ENCODE results near the gene CHCHD3. TPM values are rescaled to one million over a fixed set of nuclear protein-coding genes. Genes with fewer than 3 reads are reported as not detected.

CHCHD3 gene
- total RNA-seq, 2 donors from 2014 or later: 88.3 to 154 TPM

DNA sequence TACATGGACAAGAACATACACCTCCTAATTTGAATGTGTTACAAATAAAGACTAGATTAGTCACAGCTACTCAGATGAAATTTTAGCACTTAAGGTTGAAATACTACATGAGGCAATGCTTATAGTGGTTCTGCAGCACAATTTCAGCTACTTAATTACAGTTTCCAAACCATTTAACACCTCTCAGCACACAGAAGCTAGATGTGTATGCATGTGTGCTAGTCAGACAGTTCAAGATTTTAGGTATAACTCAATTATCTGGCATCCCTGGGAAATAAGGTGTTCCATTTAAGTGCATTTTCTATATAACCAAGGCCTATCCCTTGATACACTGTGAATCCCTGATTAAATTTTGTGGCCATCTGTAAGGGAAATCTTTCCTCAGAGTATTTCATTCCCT is 141.8 kb downstream of the CHCHD3 start:
- TF ChIP-seq, protein P1, sequence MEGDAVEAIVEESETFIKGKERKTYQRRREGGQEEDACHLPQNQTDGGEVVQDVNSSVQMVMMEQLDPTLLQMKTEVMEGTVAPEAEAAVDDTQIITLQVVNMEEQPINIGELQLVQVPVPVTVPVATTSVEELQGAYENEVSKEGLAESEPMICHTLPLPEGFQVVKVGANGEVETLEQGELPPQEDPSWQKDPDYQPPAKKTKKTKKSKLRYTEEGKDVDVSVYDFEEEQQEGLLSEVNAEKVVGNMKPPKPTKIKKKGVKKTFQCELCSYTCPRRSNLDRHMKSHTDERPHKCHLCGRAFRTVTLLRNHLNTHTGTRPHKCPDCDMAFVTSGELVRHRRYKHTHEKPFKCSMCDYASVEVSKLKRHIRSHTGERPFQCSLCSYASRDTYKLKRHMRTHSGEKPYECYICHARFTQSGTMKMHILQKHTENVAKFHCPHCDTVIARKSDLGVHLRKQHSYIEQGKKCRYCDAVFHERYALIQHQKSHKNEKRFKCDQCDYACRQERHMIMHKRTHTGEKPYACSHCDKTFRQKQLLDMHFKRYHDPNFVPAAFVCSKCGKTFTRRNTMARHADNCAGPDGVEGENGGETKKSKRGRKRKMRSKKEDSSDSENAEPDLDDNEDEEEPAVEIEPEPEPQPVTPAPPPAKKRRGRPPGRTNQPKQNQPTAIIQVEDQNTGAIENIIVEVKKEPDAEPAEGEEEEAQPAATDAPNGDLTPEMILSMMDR (IDR thresholded peaks at IDR 0.05): no peak
- Histone ChIP-seq H3K4me1 (no peaks in the 10 kb centered on the region), H3K4me3 (no peak overlapping the region), H3K9me3 (no peaks in the 10 kb centered on the region), H3K27me3 (no peaks in the 10 kb centered on the region), H3K27ac (no peak overlapping the region), H3K36me3 (no peaks in the 10 kb centered on the region)
- no peak for DNase-seq (ENCODE audit: low spot score)

DNA sequence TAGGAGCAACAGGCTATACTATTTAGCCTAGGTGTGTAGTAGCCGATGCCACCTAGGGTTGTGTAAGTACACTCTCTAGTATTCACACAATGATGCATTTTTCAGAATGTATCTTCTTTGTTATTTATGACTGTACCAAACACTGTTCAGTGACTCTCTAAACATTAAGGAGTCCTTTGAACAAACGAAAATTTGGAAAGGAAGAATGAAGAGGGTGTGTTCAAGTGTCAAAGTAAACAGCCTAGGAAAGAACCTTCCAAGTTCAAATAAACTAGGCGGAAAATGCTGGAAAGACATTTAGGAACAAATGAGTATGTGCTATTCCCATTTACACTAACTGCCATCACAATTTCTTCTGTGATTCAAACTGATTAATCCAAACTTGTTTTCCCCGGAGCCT is 142.4 kb downstream of the CHCHD3 start:
- TF ChIP-seq, protein P1 (IDR thresholded peaks at IDR 0.05): no peak
- Histone ChIP-seq H3K27me3 (no peaks in the 10 kb centered on the region), H3K36me3 (no peaks in the 10 kb centered on the region), H3K27ac (no peak overlapping the region), H3K4me1 (no peaks in the 10 kb centered on the region), H3K4me3 (no peak overlapping the region), H3K9me3 (no peaks in the 10 kb centered on the region)
- no peak for DNase-seq (ENCODE audit: low spot score)

DNA sequence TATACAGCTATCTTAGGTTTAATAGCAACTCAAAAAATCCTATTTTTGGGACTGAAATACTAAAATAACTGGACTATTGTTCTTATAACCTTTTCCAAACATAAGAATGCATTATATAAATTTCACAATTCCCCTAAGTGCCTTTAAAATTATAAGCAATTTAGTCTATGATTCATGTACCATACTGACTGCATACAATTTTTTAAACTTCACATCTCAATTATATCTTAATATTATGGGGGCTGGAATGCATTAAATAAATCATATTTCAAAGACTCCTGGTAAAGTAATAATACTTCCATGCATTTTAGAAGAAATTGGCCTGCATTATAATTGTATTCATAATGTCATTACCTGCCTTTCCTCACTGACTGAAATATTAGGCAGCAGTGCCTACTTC is 144.6 kb downstream of the CHCHD3 start:
- Histone ChIP-seq H3K9me3 (no peaks in the 10 kb centered on the region), H3K27me3 (no peaks in the 10 kb centered on the region), H3K36me3 (no peaks in the 10 kb centered on the region), H3K27ac (no peak overlapping the region), H3K4me3 (no peak overlapping the region), H3K4me1 (no peaks in the 10 kb centered on the region)
- DNase-seq (ENCODE audit: low spot score): no peak
- TF ChIP-seq, protein P1 (IDR thresholded peaks at IDR 0.05): no peak

DNA sequence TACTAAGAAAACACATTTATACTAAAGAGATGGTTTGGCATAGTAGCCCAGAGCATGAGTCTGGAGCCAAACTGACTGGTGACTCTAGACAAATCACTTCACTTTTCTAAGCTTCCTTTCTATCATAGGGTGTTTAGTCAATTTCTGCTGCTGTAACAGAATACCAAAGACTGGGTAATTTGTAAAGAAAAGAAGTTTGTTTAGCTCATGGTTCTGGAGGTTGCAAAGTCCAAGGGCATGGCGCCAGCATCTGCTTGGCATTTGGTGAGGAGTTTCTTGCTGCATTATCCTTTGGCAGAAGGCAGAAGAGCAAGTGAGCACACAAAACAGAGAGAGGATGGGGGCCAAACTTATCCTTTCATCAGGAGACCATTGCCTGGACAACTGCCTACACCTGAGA is 146.3 kb downstream of the CHCHD3 start:
- Histone ChIP-seq H3K4me1 (no peaks in the 10 kb centered on the region), H3K9me3 (no peaks in the 10 kb centered on the region), H3K36me3 (no peaks in the 10 kb centered on the region), H3K4me3 (no peak overlapping the region), H3K27ac (no peak overlapping the region), H3K27me3 (no peaks in the 10 kb centered on the region)
- DNase-seq (ENCODE audit: low spot score): no peak
- TF ChIP-seq, protein P1 (IDR thresholded peaks at IDR 0.05): no peak

DNA sequence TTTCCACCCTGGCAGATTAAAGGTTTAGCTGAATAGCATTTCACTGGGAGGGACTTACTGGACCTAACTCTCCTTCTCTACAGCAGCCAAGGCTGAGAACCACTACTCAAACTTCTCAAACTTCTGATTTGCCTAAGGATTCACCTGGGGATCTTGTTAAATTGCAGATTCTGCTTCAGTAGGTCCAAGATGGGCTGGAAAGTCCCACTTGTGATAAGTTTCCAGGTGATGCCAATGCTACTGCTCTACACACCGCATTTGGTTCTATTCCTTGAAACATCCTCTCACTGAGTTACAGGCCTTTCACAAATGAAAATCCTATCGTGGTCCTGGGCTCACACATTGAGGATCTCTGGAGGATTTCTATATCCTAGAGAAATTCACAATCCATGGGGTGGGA is 147.9 kb downstream of the CHCHD3 start:
- no peaks in the 10 kb centered on the region for H3K4me1 ChIP-seq
- TF ChIP-seq, protein P1 (IDR thresholded peaks at IDR 0.05): no peak
- no peaks in the 10 kb centered on the region for H3K27me3 ChIP-seq
- no peaks in the 10 kb centered on the region for H3K36me3 ChIP-seq
- H3K27ac ChIP-seq: no peak overlapping the region
- no peaks in the 10 kb centered on the region for H3K9me3 ChIP-seq
- DNase-seq (ENCODE audit: low spot score): no peak
- H3K4me3 ChIP-seq: no peak overlapping the region

DNA sequence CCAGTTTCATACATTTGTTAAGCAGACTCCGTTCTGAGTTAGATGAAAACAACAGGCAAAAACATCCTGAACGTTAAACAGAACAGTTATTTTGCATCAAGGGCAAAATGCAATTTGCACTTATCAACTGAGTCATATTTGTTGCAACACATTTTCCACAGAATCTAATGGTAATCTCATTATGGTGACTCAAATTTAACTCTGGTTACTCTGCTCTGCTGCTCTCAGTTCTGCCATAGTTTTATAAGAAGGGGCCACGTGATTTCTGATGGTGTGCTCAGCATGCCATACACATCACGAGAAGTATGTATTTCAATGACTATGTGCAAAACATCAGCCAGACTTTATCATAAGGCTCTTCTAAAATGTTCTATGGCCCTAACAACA is 148.8 kb downstream of the CHCHD3 start:
- no peak overlapping the region for H3K4me3 ChIP-seq
- H3K36me3 ChIP-seq: no peaks in the 10 kb centered on the region
- H3K27me3 ChIP-seq: no peaks in the 10 kb centered on the region
- H3K9me3 ChIP-seq: no peaks in the 10 kb centered on the region
- TF ChIP-seq, protein P1 (IDR thresholded peaks at IDR 0.05): no peak
- H3K27ac ChIP-seq: no peak overlapping the region
- no peak for DNase-seq (ENCODE audit: low spot score)
- no peaks in the 10 kb centered on the region for H3K4me1 ChIP-seq
